Right hindlimb (tissue), 1 donor: Measurements from ENCODE around the gene DAND5.
"Not testable (repeated sequence)": the region's sequence is repeated elsewhere in the genome, so short reads cannot be mapped to it uniquely, and the experiment has no call there.

Source experiments
- DNase-seq: peaks from one replicate; pipeline ENCODE4 v3.0.0-alpha.2; 2018

DAND5 gene

GRCh38 chr19:12946092-12946721, 23.2 kb upstream of the DAND5 start:
- DNase-seq, result peak; percentile 87

GRCh38 chr19:12946731-12947496, 22.5 kb upstream of the DAND5 start:
- no peak for DNase-seq

DNA sequence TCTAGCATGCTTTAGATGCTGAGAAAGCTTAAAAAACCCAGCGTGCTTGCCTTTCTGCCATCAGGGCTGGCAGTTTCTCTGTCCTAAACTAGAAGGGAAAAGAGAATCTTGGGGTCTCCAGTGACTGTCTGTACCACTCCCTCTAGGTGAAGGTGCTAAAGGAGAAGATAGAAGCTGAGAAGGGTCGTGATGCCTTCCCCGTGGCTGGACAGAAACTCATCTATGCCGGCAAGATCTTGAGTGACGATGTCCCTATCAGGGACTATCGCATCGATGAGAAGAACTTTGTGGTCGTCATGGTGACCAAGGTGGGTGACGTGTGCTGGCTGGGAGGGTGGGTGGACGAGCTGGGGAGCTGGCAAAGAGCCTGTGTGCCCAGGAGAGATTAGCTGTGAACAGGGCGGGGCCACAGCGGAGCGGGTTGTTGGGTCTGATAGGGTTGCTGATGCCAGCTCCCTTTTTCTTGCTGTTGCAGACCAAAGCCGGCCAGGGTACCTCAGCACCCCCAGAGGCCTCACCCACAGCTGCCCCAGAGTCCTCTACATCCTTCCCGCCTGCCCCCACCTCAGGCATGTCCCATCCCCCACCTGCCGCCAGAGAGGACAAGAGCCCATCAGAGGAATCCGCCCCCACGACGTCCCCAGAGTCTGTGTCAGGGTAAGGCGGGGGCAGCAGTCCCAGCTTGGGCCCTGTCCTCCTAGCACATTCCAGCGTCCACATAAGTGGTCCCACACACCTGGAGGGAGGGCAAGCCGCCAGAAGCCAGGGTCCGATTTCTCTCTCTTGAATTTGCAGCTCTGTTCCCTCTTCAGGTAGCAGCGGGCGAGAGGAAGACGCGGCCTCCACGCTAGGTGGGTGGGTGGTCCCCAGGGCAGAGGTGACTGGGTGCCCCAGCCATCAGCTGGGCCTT, 21.4 kb upstream of the DAND5 start:
- no peak for DNase-seq

DNA sequence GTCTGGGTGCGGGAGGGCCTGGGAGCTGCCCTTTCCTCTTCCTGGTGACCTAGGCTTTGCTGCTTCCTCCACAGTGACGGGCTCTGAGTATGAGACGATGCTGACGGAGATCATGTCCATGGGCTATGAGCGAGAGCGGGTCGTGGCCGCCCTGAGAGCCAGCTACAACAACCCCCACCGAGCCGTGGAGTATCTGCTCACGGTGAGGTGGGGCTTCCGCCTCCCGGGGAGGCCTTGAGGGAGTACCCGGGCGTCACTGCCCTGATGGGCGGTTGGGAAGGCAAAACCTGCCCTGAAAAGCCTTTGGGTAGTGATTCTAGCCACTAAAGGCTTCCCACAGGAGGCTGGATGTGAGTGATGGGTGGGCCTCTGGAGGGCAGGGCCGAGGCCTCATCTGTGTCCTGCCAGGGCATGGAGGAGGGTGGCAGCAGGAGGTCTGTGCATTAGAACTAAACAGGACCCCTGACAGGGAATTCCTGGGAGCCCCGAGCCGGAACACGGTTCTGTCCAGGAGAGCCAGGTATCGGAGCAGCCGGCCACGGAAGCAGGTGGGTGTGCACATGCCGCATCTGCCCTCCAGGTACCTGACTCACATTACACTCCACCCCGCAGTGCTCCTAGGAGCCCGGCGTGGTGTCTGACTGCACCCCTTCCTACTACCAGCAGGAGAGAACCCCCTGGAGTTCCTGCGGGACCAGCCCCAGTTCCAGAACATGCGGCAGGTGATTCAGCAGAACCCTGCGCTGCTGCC, 20.6 kb upstream of the DAND5 start:
- no peak for DNase-seq

- DNase-seq, result no peak
These were observed 19.8 kb upstream of the DAND5 start for GRCh38 chr19:12949363-12950283.

GRCh38 chr19:12952050-12952449, 17.3 kb upstream of the DAND5 start:
- not testable (repeated sequence) for DNase-seq

- DNase-seq, result no peak
These were observed 16.8 kb upstream of the DAND5 start for GRCh38 chr19:12952488-12953137.

DNA sequence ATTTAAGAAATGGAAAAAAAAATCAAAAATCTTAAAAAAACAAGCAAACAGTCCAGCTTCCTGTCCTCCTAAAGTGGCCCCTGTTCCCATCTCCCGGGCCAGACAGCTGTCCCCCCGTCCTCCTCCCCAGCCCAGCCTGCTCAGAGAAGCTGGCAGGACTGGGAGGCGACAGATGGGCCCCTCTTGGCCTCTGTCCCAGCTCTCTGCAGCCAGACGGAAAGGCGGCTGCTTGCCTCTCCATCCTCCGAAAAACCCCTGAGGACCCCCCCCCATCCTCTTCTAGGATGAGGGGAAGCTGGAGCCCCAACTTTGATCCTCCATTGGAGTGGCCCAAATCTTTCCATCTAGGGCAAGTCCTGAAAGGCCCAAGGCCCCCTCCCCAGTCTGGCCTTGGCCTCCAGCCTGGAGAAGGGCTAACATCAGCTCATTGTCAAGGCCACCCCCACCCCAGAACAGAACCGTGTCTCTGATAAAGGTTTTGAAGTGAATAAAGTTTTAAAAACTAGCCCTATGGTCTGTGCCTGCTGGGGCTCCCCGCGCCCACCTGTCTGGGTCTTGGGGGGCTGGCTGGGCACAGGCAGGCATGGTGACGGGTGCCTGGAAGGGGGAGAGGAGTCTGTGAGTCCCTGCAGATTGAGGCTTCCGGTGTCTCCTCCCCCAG, 16.1 kb upstream of the DAND5 start:
- DNase-seq, result peak; percentile 91

- DNase-seq, result no peak
These were observed 15.4 kb upstream of the DAND5 start for GRCh38 chr19:12953799-12954611.

- no peak for DNase-seq
These were observed 14.8 kb upstream of the DAND5 start for GRCh38 chr19:12954612-12954962.

GRCh38 chr19:12955575-12955974, 13.8 kb upstream of the DAND5 start:
- not testable (repeated sequence) for DNase-seq

DNA sequence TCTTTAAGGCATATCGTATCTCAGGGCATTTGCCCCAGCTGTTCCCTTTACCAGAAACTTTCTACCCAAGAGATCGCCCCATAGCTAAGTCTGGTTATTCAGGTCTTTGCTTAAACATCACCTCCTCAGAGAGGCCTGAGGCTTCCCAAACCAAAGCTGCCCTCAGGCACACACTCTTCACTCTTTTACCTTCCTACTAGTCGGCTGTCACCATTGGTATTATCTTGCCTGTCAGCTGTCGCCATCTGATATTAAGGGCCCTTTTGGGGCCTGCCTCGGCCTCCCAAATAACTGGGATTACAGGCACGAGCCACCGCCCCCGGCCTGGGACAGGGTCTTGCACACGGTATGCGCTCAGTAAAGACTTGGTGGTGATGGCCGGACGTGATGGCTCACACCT, 13.4 kb upstream of the DAND5 start:
- DNase-seq, result no peak

- DNase-seq, result peak; percentile 87
These were observed 12.7 kb upstream of the DAND5 start, which contains the start of gene GADD45GIP1 for GRCh38 chr19:12956446-12957388. GADD45GIP1 (minus strand) TSS chr19:12957223; CDS start chr19:12957212, 11 bp downstream.

DNA sequence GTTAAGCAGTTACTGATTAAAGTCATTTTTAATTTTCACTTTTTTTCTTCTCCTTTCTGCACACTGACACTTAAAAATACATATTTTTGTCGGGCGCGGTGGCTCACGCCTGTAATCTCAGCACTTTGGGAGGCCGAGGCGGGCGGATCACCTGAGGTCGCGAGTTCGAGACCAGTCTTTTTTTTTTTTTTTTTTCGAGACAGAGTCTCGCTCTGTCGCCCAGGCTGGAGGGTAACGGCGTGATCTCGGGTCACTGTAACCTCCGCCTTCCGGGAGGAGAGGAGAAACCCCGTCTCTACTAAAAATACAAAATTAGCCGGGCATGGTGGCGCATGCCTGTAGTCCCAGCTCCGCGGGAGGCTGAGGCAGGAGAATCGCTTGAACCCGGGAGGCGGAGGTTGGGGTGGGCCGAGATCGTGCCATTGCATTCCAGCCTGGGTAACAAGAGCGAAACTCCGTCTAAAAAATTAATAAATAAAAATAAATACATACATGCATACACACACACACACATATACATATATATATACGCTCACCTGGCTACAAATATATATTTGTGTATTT, 11.9 kb upstream of the DAND5 start:
- DNase-seq, result not testable (repeated sequence)

- no peak for DNase-seq
These were observed 9.9 kb upstream of the DAND5 start for GRCh38 chr19:12959481-12959880.

GRCh38 chr19:12965017-12965811, 4.2 kb upstream of the DAND5 start:
- peak; percentile 84 for DNase-seq

DNA sequence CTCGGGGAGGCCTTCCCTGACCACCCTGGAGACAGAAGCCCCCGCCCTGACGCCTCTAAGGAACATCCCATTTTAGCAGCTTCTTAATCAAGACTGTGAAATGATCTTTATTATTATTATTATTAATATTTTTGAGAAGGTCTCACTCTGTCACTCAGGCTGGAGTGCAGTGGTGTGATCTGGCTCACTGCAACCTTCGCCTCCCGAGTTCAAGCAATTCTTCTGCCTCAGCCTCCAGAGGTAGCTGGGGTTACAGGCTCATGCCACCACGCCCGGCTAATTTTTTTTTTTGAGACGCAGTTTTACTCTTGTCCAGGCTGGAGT, 3.6 kb upstream of the DAND5 start:
- DNase-seq, result no peak
